GM18505 (cell line): ENCODE measurements around the gene FAM170B.

Experiments used
- ATAC-seq: cut with Tn5 transposase; IDR thresholded peaks from one replicate; pipeline ENCODE4 v1.9.1; 2021; ENCODE audit not compliant: unreplicated experiment
- POLR2A ChIP-seq: IDR thresholded peaks from 4 replicates; pipeline ENCODE4 v1.6.1; 2011; ENCODE audit warnings: borderline replicate concordance; ENCODE audit not compliant: insufficient read depth, insufficient read length; ENCODE audit errors: extremely low read depth

FAM170B gene

GRCh38 chr10:49133706-49134248, at the start of gene FAM170B:
Gene FAM170B (minus strand): TSS chr10:49134021. CDS start chr10:49133918, 103 bp downstream.
- no peak for ATAC-seq
- no peak for TF ChIP-seq POLR2A

GRCh38 chr10:49182776-49183175, 49.0 kb upstream of the FAM170B start:
- TF ChIP-seq POLR2A = no peak
- no peak for ATAC-seq

GRCh38 chr10:49180444-49180860, 46.6 kb upstream of the FAM170B start:
- no peak for ATAC-seq
- no peak for TF ChIP-seq POLR2A

- no peak for TF ChIP-seq POLR2A
- ATAC-seq = no peak
Observed at GRCh38 chr10:49179699-49180443, 46.0 kb upstream of the FAM170B start.

- TF ChIP-seq POLR2A = no peak
- no peak for ATAC-seq
Observed at GRCh38 chr10:49178489-49179471, 45.0 kb upstream of the FAM170B start.

- peak; percentile 71 for ATAC-seq
- peak; percentile 42 for TF ChIP-seq POLR2A
Observed at GRCh38 chr10:49177391-49178355, 43.9 kb upstream of the FAM170B start.

- no peak for TF ChIP-seq POLR2A
- no peak for ATAC-seq
Observed at GRCh38 chr10:49176310-49177268, 42.8 kb upstream of the FAM170B start.

GRCh38 chr10:49175587-49176309, 41.9 kb upstream of the FAM170B start:
- no peak for TF ChIP-seq POLR2A
- no peak for ATAC-seq

GRCh38 chr10:49174926-49175500, 41.2 kb upstream of the FAM170B start:
- no peak for TF ChIP-seq POLR2A
- no peak for ATAC-seq

- TF ChIP-seq POLR2A = no peak
- no peak for ATAC-seq
Observed at GRCh38 chr10:49174261-49174925, 40.6 kb upstream of the FAM170B start.
